ENCODE data around the gene ZNF146. TPM values are rescaled to one million over a fixed set of nuclear protein-coding genes. Genes with fewer than 3 reads are reported as not detected.
"Not testable (repeated sequence)": the region's sequence is repeated elsewhere in the genome, so short reads cannot be mapped to it uniquely, and the experiment has no call there.

The ZNF146 gene
- total and polyA plus RNA-seq, 7 donors: 28.0 to 71.7 (median 52.1) TPM

GRCh38 chr19:36267061-36267845, 52.3 kb downstream of the ZNF146 start:
- no peak overlapping the region for H3K4me3 ChIP-seq

GRCh38 chr19:36268081-36268480, 53.2 kb downstream of the ZNF146 start:
- H3K36me3 ChIP-seq; H3K27ac ChIP-seq; intact Hi-C loops (cut with DNase I); H3K4me3 ChIP-seq; H3K4me1 ChIP-seq; DNase-seq; H3K27me3 ChIP-seq: not testable (repeated sequence)
- H3K9me3 ChIP-seq: peaks cover 0 to 17% (median 0%) of the 10 kb centered on the region in 4 donors
- WGBS, 2 donors: 90 to 92% methylated on average over 21 of the region's 21 CpGs

More at GRCh38 chr19:36267061-36267845, 52.3 kb downstream of the ZNF146 start:
- no peaks in the 10 kb centered on the region for H3K4me1 ChIP-seq
- no peak for DNase-seq
- H3K27ac ChIP-seq: no peak overlapping the region
- intact Hi-C loops (cut with DNase I): no loop called here
- 96% methylated on average over 36 of the region's 36 CpGs for WGBS, 2 donors
- TF ChIP-seq EP300 (IDR thresholded peaks at IDR 0.05) (no peak), CTCF (IDR thresholded peaks at IDR 0.05) (no peak), POLR2AphosphoS5 (IDR thresholded peaks at IDR 0.05) (no peak), POLR2A (IDR thresholded peaks at IDR 0.05) (no peak)
- no peaks in the 10 kb centered on the region for H3K27me3 ChIP-seq
- H3K9me3 ChIP-seq: peaks cover 0 to 17% (median 0%) of the 10 kb centered on the region in 4 donors
- no peaks in the 10 kb centered on the region for H3K36me3 ChIP-seq

GRCh38 chr19:36268591-36268990, 53.7 kb downstream of the ZNF146 start:
- H3K4me1 ChIP-seq; H3K4me3 ChIP-seq; H3K27me3 ChIP-seq; H3K27ac ChIP-seq; H3K36me3 ChIP-seq; DNase-seq; intact Hi-C loops (cut with DNase I): not testable (repeated sequence)
- WGBS, 2 donors: 89% methylated on average over 14 to 19 of the region's 30 CpGs
- H3K9me3 ChIP-seq: peaks cover 0 to 15% (median 0%) of the 10 kb centered on the region in 4 donors

- DNase-seq; H3K4me1 ChIP-seq; H3K27me3 ChIP-seq; H3K27ac ChIP-seq; intact Hi-C loops (cut with DNase I); H3K36me3 ChIP-seq; H3K4me3 ChIP-seq: not testable (repeated sequence)
- WGBS, 2 donors: 97 to 100% methylated on average over 6 to 14 of the region's 29 CpGs
- H3K9me3 ChIP-seq: peaks cover 0 to 15% (median 0%) of the 10 kb centered on the region in 4 donors
Measured at GRCh38 chr19:36269295-36269694, 54.4 kb downstream of the ZNF146 start.

Small RNA genes within 50 kb of the gene (small RNA-seq; reads per million reads assigned to genes)
- gene RF00019: 0 reads per million in 3 donors

Other genes starting within 250 kb of the ZNF146 start
- 100 to 1,000 TPM in 1 of 4 donors, 10 to 100 TPM in 3; 56.2 to 135 (median 68.9) TPM for gene SDHAF1, start 219.9 kb upstream of the ZNF146 start, total RNA-seq
- 10 to 100 TPM; 19.2 to 28.2 (median 24.0) TPM for gene SDHAF1, start 219.9 kb upstream of the ZNF146 start, polyA plus RNA-seq
- gene SYNE4, start 206.3 kb upstream of the ZNF146 start, total RNA-seq: under 1 TPM; 0.28 to 0.82 (median 0.76) TPM
- gene SYNE4, start 206.3 kb upstream of the ZNF146 start, polyA plus RNA-seq: 1 to 10 TPM; 3.9 to 7.8 (median 6.0) TPM
- gene ALKBH6, start 200.9 kb upstream of the ZNF146 start, total RNA-seq: 10 to 100 TPM; 19.9 to 31.7 (median 26.6) TPM
- gene ALKBH6, start 200.9 kb upstream of the ZNF146 start, polyA plus RNA-seq: 10 to 100 TPM; 12.0 to 24.4 (median 12.5) TPM
- gene CLIP3, start 182.2 kb upstream of the ZNF146 start, total RNA-seq: 10 to 100 TPM; 22.5 to 53.7 (median 28.3) TPM
- gene CLIP3, start 182.2 kb upstream of the ZNF146 start, polyA plus RNA-seq: 1 to 10 TPM; 1.2 to 9.7 (median 6.0) TPM
- 10 to 100 TPM; 12.6 to 23.9 (median 18.9) TPM for gene THAP8, start 160.8 kb upstream of the ZNF146 start, total RNA-seq
- 1 to 10 TPM; 5.8 to 9.0 (median 6.5) TPM for gene THAP8, start 160.8 kb upstream of the ZNF146 start, polyA plus RNA-seq
- gene WDR62, start 160.2 kb upstream of the ZNF146 start, total RNA-seq: 1 to 10 TPM in 1 of 4 donors, under 1 TPM in 3; 0.16 to 1.1 (median 0.32) TPM
- gene WDR62, start 160.2 kb upstream of the ZNF146 start, polyA plus RNA-seq: 1 to 10 TPM in 1 of 3 donors, under 1 TPM in 2; under 0.01 to 6.8 (median 0.69) TPM
- not detected for gene OVOL3, start 104.0 kb upstream of the ZNF146 start, total RNA-seq
- not detected for gene OVOL3, start 104.0 kb upstream of the ZNF146 start, polyA plus RNA-seq
- 100 to 1,000 TPM in 1 of 4 donors, 10 to 100 TPM in 3; 39.9 to 118 (median 83.5) TPM for gene POLR2I, start 100.2 kb upstream of the ZNF146 start, total RNA-seq
- 10 to 100 TPM; 46.7 to 96.1 (median 52.0) TPM for gene POLR2I, start 100.2 kb upstream of the ZNF146 start, polyA plus RNA-seq
- 100 to 1,000 TPM; 109 to 162 (median 153) TPM for gene TBCB, start 99.6 kb upstream of the ZNF146 start, total RNA-seq
- gene TBCB, start 99.6 kb upstream of the ZNF146 start, polyA plus RNA-seq: 100 to 1,000 TPM; 117 to 133 (median 125) TPM
- 100 to 1,000 TPM; 101 to 116 (median 104) TPM for gene CAPNS1, start 75.0 kb upstream of the ZNF146 start, total RNA-seq
- gene CAPNS1, start 75.0 kb upstream of the ZNF146 start, polyA plus RNA-seq: 100 to 1,000 TPM; 656 to 938 (median 931) TPM
- gene COX7A1, start 62.7 kb upstream of the ZNF146 start, total RNA-seq: 10 to 100 TPM; 43.0 to 88.5 (median 72.4) TPM
- gene COX7A1, start 62.7 kb upstream of the ZNF146 start, polyA plus RNA-seq: 10 to 100 TPM; 11.3 to 27.0 (median 11.4) TPM
- 1 to 10 TPM; 5.3 to 7.5 (median 6.8) TPM for gene ZNF565, start 441 bp upstream of the ZNF146 start, total RNA-seq
- 1 to 10 TPM; 2.4 to 4.8 (median 2.5) TPM for gene ZNF565, start 441 bp upstream of the ZNF146 start, polyA plus RNA-seq
- 10 to 100 TPM in 1 of 4 donors, 1 to 10 TPM in 3; 3.5 to 13.3 (median 7.6) TPM for gene ZFP14, start 164.1 kb downstream of the ZNF146 start, total RNA-seq
- gene ZFP14, start 164.1 kb downstream of the ZNF146 start, polyA plus RNA-seq: 1 to 10 TPM in 1 of 3 donors, under 1 TPM in 2; 0.60 to 2.2 (median 0.92) TPM
- gene ZFP82, start 203.5 kb downstream of the ZNF146 start, total RNA-seq: 1 to 10 TPM; 4.8 to 8.2 (median 6.9) TPM
- 1 to 10 TPM in 1 of 3 donors, under 1 TPM in 2; 0.60 to 2.4 (median 0.69) TPM for gene ZFP82, start 203.5 kb downstream of the ZNF146 start, polyA plus RNA-seq